Activated CD4-positive, alpha-beta T cell treated with anti-CD3 and anti-CD28 coated beads for 24 hours (primary cell): ENCODE results near the gene AP3S1.

Source experiments
- DNase-seq, 2 donors: peaks; one replicate each; pipeline ENCODE4 v3.0.0-alpha.2; 2020; ENCODE audit warnings: low read depth in 2 of 2

Gene AP3S1

GRCh38 chr5:115825948-115826347, 15.8 kb upstream of the AP3S1 start:
- DNase-seq: no peak

- DNase-seq: no peak
Observed at GRCh38 chr5:115829913-115830312, 11.8 kb upstream of the AP3S1 start.

GRCh38 chr5:115831163-115831768, 10.5 kb upstream of the AP3S1 start:
- no peak for DNase-seq

GRCh38 chr5:115835481-115835880, 6.3 kb upstream of the AP3S1 start:
- no peak for DNase-seq

GRCh38 chr5:115838885-115839518, 2.7 kb upstream of the AP3S1 start:
- DNase-seq: no peak

- no peak for DNase-seq
Observed at GRCh38 chr5:115840873-115841272, 862 bp upstream of the AP3S1 start.

GRCh38 chr5:115842089-115842935, 577 bp downstream of the AP3S1 start:
- no peak for DNase-seq

GRCh38 chr5:115842952-115843351, 1.2 kb downstream of the AP3S1 start:
- no peak for DNase-seq

GRCh38 chr5:115843444-115844130, 1.9 kb downstream of the AP3S1 start:
- no peak for DNase-seq

GRCh38 chr5:115844321-115844817, 2.6 kb downstream of the AP3S1 start:
- DNase-seq: no peak

- DNase-seq: no peak
Observed at GRCh38 chr5:115847290-115847689, 5.6 kb downstream of the AP3S1 start.

- no peak for DNase-seq
Observed at GRCh38 chr5:115849258-115849798, 7.6 kb downstream of the AP3S1 start.

GRCh38 chr5:115850744-115851416, 9.1 kb downstream of the AP3S1 start:
- no peak for DNase-seq

GRCh38 chr5:115854139-115854538, 12.4 kb downstream of the AP3S1 start:
- DNase-seq: no peak

- DNase-seq: no peak
Observed at GRCh38 chr5:115855959-115856358, 14.2 kb downstream of the AP3S1 start.

- no peak for DNase-seq
Observed at GRCh38 chr5:115857057-115857479, 15.3 kb downstream of the AP3S1 start.

GRCh38 chr5:115857626-115858349, 16.1 kb downstream of the AP3S1 start:
- no peak for DNase-seq

GRCh38 chr5:115858396-115858795, 16.7 kb downstream of the AP3S1 start:
- DNase-seq: no peak

GRCh38 chr5:115859378-115859777, 17.6 kb downstream of the AP3S1 start:
- DNase-seq: no peak

GRCh38 chr5:115869256-115869795, 27.6 kb downstream of the AP3S1 start:
- DNase-seq: no peak
